ENCODE results near the gene CDC27. TPM values are rescaled to one million over a fixed set of nuclear protein-coding genes. Genes with fewer than 3 reads are reported as not detected.
"Not testable (repeated sequence)": the region's sequence is repeated elsewhere in the genome, so short reads cannot be mapped to it uniquely, and the experiment has no call there.

CDC27 gene
- total RNA-seq, 1 experiment from 2014 or later = 191 TPM

DNA sequence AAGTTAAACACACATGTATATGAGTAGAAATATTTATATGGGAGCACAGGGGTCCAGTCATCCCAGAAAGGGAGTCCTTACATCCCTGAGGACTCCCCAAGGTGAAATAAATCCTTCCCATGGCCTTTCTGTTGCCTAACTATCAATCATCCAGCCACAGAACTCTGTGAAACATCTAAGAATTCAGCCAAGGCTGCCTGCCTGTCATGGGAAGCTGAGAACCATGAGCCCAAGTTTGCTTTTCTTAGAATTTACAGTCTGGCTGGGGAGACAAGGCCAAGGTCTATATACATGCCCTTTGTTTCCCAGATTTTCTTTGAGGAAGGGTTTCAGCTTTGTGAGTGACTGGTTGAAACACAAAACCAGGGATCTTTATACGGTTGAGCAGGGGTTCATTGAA lies 35.9 kb upstream of the CDC27 start (continued):
- TF ChIP-seq YY1 (IDR thresholded peaks at IDR 0.05; ENCODE audit: extremely low read depth, insufficient replicate concordance, low read depth, low read length) (no peak), JUND (IDR thresholded peaks at IDR 0.05) (no peak), ZNF274 (IDR thresholded peaks at IDR 0.05; ENCODE audit: low read depth, low read length) (no peak), EGR1 (IDR thresholded peaks at IDR 0.05; ENCODE audit: low read depth) (no peak)

GRCh38 chr17:47224077-47224476 lies 35.0 kb upstream of the CDC27 start:
- ATAC-seq; H3K36me3 ChIP-seq (ENCODE audit: control insufficient read depth in 1 of 2, insufficient read depth in 2 of 2, low read length in 2 of 2); RAD21 ChIA-PET (ENCODE audit: low non-redundant PET in 1 of 2, low total read pairs in 2 of 2, uncharacterized antibody in 2 of 2, unreplicated experiment in 2 of 2); intact Hi-C loops (cut with micrococcal nuclease); H3K9me3 ChIP-seq (ENCODE audit: control insufficient read depth in 1 of 2, insufficient read depth in 1 of 2, low read depth in 1 of 2, low read length in 2 of 2); BruUV-seq (replicated peaks); H3K4me3 ChIP-seq (replicated peaks in 1 of 2; ENCODE audit: low read depth in 1 of 2, low read length in 2 of 2); H3K79me2 ChIP-seq (ENCODE audit: insufficient read depth, low read length); POLR2A ChIA-PET; DNase-seq (ENCODE audit: low read depth, low spot score); H2AFZ ChIP-seq (ENCODE audit: low read depth, low read length, poor library complexity, severe bottlenecking); H3K27ac ChIP-seq (ENCODE audit: low read depth, low read length); CTCF ChIA-PET; H3K27me3 ChIP-seq (ENCODE audit: insufficient read depth, low read length); H4K20me1 ChIP-seq (ENCODE audit: insufficient read depth); H3K9me2 ChIP-seq (ENCODE audit: insufficient read depth); H3K9ac ChIP-seq (ENCODE audit: low read length); H3K4me2 ChIP-seq (ENCODE audit: low read length): not testable (repeated sequence)
- TF ChIP-seq CBX3 (IDR thresholded peaks at IDR 0.05; ENCODE audit: low read depth) = peak; percentile 34; the same call in 1 of the 2 replicates
- peaks cover 7 to 16% of the 10 kb centered on the region in 2 experiments for H3K4me1 ChIP-seq (ENCODE audit: control insufficient read depth in 1 of 2, insufficient read depth in 2 of 2, low read length in 2 of 2)

DNA sequence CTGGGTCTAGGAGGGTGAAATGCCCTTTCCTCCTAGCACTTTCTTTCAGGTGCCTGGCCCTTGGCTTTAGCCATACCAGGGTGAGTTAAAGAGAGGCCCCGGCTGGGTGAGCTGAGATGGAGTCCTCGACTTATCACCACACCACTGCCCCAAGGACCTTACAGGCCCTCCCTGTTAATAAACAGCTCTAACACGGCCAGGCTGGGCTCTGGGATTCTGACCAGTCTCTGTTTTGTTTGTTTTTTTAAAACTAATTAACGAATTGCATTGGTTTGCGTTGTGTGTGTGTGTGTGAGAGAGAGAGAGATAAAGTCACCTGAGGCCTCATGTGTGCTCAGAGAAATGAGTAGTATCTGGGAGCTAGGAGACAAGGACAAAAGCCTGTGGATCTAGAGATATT lies 34.4 kb upstream of the CDC27 start:
- no peak overlapping the region for H2AFZ ChIP-seq (ENCODE audit: low read depth, low read length, poor library complexity, severe bottlenecking)
- no TSS peak for BruUV-seq (replicated peaks)

More for the DNA sequence above, 34.4 kb upstream of the CDC27 start:
- no peak for ATAC-seq
- no peaks in the 10 kb centered on the region for H3K9me2 ChIP-seq (ENCODE audit: insufficient read depth)
- TF ChIP-seq POLR2AphosphoS5 (IDR thresholded peaks at IDR 0.05; ENCODE audit: low read depth, low read length) (no peak), EGR1 (IDR thresholded peaks at IDR 0.05; ENCODE audit: low read depth) (no peak)
- H3K9ac ChIP-seq (ENCODE audit: low read length) = no peak overlapping the region
- no peak overlapping the region for H3K27ac ChIP-seq (ENCODE audit: low read depth, low read length)
- POLR2A ChIA-PET = no interaction called here
- RAD21 ChIA-PET (ENCODE audit: low non-redundant PET in 1 of 2, low total read pairs in 2 of 2, uncharacterized antibody in 2 of 2, unreplicated experiment in 2 of 2) = no interaction called here
- H3K27me3 ChIP-seq (ENCODE audit: insufficient read depth, low read length) = no peaks in the 10 kb centered on the region
- no peak overlapping the region for H3K4me2 ChIP-seq (ENCODE audit: low read length)
- no peak overlapping the region for H3K4me3 ChIP-seq (replicated peaks in 1 of 2; ENCODE audit: low read depth in 1 of 2, low read length in 2 of 2)
- intact Hi-C loops (cut with micrococcal nuclease) = no loop called here
- DNase-seq (ENCODE audit: low read depth, low spot score) = no peak
- no peaks in the 10 kb centered on the region for H4K20me1 ChIP-seq (ENCODE audit: insufficient read depth)
- H3K9me3 ChIP-seq (ENCODE audit: control insufficient read depth in 1 of 2, insufficient read depth in 1 of 2, low read depth in 1 of 2, low read length in 2 of 2) = peaks cover 0 to 5% of the 10 kb centered on the region in 2 experiments; a peak in 1 of 4 replicates
- peaks cover 7 to 16% of the 10 kb centered on the region in 2 experiments for H3K4me1 ChIP-seq (ENCODE audit: control insufficient read depth in 1 of 2, insufficient read depth in 2 of 2, low read length in 2 of 2)
- no peaks in the 10 kb centered on the region for H3K79me2 ChIP-seq (ENCODE audit: insufficient read depth, low read length)
- no peaks in the 10 kb centered on the region for H3K36me3 ChIP-seq (ENCODE audit: control insufficient read depth in 1 of 2, insufficient read depth in 2 of 2, low read length in 2 of 2)
- CTCF ChIA-PET = no interaction called here

Measured in HCT116 (cell line).